Stimulated activated CD8-positive, alpha-beta memory T cell treated with anti-CD3 and anti-CD28 coated beads, Interleukin-2, amount 100 ng/mL, for 1 hour (primary cell): Measurements from ENCODE around the gene PLEKHM2.

ENCODE experiments used
- DNase-seq, 2 donors: peaks; one replicate each; pipeline ENCODE4 v3.0.0-alpha.2; 2020; ENCODE audit warnings: low read depth in 2 of 2

PLEKHM2 gene

DNA sequence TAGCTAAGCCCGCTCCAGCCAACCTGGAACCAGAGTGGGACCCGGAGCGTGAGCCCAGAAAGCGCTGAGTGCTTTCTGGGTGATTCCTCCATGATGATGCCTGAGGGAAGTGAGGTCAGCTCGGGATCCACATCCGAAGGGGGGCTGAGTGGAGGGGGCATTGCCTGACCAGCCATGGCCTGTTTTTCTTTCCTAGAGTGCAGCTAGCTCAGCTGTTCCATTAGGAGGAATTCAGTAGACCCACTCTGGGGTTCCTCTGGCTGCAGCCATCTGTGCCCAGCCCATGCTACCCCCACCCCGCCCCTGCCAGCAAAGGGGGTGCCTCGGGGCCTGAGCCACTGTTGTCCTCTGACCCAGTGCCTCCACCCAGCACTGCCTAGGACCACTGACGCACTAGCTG is 42.4 kb downstream of the PLEKHM2 start:
- DNase-seq = no peak

GRCh38 chr1:15727021-15727420 is 42.9 kb downstream of the PLEKHM2 start:
- DNase-seq = no peak

GRCh38 chr1:15727424-15727823 is 43.3 kb downstream of the PLEKHM2 start:
- DNase-seq = no peak

DNA sequence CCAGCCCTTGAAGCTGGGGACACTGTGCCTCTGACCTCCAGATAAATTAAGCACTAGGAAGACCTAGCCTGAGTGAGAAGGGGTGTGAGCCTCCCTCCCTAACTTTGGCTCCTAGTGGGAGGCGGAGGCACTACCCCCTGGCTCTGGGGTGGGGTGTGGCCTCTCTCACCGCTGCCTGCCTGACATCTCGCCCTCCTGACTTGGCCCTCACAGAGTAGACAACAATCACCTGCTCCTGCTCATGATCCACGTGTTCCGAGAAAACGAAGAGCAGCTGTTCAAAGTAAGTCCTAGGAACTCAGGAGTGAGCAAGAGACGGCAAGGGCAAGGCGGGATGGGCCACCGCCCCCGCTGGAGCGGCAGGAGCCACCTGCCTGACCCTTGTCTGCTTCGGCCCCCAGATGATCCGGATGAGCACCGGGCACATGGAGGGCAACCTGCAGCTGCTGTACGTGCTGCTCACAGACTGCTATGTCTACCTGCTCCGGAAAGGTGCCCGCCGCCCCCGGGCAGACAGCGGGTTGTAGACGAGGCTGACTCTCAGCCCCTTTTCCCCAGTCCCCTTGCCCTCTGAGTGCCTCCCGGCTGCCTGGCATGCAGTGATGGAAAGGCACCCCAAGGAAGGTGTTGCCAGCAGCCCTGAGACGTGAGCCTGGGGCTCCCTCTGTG is 43.9 kb downstream of the PLEKHM2 start:
- no peak for DNase-seq

GRCh38 chr1:15728937-15729657 is 45.0 kb downstream of the PLEKHM2 start:
- DNase-seq = no peak

DNA sequence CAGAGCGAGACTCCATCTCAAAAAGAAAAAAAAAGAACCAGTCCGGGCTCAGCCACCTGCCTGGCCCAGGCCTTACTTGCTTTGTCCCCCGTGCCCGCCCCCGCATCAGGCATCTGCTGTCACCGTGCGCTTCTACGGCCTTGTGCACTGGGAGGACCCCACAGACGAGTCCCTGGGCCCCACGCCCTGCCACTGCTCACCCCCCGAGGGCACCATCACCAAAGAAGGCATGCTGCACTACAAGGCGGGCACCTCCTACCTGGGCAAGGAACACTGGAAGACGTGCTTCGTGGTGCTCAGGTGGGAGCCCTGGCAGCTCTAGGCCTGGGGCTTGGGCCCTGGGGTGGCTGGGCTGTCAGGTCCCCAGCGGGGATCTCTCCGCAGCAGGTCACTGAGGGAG is 46.3 kb downstream of the PLEKHM2 start:
- DNase-seq = no peak

DNA sequence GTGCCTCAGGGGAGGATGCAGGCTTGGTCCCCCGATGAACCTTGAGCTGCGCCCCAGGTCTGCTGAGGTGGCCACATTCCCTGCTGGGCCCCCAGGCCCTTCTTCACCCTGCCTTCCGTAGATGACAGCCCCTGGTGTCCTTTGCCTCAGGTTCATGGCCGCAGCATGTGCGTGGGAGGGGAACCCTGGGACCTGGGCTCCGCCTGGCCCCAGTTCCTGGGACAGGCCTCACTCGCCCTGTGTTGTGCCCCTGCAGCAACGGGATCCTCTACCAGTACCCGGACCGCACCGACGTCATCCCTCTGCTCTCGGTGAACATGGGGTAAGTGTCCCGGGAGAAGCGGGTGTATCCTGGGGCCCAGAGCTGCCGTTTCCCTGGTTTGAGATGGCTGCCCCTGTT is 46.8 kb downstream of the PLEKHM2 start:
- DNase-seq = no peak

DNA sequence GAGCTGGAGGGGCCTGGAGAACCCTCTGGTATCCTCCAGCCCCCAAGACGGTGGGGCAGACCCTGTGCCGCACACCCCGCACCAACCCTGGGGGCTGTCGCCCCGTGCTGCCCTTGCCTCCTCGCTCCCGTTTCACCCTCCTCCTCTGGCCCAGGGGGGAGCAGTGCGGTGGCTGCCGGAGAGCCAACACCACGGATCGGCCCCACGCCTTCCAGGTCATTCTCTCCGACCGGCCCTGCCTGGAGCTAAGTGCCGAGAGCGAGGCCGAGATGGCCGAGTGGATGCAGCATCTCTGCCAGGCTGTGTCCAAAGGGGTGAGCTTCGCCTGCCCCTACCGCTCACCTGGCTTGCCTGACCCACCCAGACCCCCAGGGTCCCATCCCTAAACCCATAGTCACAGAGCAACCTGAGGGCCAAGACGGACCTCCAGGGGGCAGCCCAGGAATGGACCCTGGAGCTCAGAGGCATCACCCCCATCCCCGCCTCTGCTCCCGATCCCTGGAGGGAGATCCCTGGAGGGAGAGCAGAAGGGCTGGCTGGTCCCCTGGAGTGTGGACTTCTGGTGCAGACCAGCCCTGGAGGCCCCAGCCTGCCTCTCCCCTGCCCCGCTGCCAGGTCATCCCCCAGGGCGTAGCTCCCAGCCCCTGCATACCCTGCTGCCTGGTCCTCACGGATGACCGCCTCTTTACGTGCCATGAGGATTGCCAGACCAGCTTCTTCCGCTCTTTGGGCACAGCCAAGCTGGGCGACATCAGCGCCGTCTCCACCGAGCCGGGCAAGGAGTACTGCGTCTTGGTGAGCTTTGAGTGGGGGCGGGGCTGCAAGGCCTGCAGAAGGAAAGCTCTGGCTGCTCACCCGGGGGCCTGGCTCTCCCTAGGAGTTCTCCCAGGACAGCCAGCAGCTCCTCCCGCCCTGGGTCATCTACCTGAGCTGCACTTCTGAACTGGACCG is 47.9 kb downstream of the PLEKHM2 start:
- DNase-seq = no peak

- DNase-seq = no peak
Observed at GRCh38 chr1:15732686-15733081, 48.6 kb downstream of the PLEKHM2 start.

DNA sequence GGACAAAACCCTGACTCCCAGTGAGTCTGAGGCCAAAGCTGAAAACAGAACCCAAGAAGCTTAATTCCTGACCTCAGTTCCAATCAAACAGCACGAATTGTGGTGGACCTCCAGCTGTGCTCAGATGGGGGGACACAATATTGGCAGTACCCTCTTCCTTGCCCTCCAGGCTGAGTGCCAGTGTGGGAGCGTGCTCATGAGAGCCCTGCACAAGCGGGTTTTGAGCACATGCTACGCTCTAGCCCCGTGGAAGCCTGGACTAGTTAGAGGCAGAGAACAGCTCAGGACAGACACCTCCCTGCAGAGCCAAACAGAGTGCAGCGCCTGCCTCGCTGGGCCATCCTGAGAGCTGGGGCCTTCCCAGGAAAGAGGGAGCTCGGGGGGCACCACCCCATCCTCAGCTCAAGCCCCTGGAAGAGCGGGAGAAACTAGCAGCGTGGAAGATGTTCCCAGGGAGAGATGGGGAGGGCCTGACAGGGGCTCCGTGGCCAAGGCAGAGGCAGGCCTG is 49.2 kb downstream of the PLEKHM2 start:
- no peak for DNase-seq

GRCh38 chr1:15733726-15734226 is 49.7 kb downstream of the PLEKHM2 start:
- DNase-seq = no peak

- DNase-seq = no peak
Observed at GRCh38 chr1:15734296-15734695, 50.2 kb downstream of the PLEKHM2 start.

DNA sequence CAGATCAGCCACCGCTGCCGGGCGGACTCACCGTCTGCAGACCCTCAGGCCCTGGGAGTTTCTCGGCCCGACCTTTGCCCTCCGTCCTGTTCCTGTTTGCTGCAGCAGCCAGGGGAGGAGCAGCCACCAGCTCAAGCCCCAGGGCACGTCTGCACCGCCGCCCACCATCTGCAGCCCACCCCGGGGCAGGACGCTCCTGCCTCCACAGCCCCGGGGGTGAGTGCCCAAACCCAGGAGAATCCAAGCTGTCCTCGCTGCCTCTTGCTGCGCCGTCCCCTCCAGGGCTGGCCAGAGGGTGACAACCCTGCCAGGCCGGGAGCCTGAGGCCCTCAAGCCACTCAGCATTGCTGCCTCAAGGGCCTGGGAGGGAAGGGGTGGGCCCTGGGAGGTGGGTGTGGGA is 50.8 kb downstream of the PLEKHM2 start:
- no peak for DNase-seq

GRCh38 chr1:15735304-15736037 is 51.4 kb downstream of the PLEKHM2 start:
- no peak for DNase-seq

DNA sequence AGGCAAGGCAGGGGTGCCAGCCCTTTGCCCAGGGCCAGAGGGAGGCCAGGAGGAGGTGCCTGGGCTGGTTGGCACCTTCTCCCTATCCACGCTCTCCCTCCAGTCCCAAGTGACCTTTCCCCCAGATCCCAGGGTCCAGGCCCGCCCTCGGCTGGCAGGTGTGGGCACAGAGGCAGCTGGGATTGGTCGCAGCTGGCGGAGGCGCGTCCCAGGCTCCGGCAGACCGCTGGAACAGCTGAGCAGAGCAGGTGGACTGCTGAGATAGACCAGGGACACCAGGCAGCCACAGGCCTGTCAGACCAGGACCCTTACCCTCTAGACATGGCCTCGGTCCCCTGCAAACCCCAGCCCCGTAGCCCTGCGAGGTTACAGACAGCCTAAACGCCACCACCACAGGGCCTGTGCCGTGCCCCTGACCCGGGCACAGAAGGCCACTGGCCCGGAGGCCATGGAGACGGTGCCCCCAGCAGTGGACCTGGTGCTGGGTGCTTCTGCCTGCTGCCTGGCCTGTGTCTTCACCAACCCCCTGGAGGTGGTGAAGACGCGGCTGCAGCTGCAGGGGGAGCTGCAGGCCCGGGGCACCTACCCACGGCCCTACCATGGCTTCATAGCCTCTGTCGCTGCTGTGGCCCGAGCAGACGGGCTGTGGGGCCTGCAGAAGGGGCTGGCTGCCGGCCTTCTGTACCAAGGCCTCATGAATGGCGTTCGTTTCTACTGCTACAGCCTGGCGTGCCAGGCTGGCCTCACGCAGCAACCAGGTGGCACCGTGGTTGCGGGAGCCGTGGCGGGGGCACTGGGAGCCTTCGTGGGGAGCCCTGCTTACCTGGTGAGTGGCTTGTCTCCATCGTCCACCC is 52.1 kb downstream of the PLEKHM2 start, which contains the start of gene SLC25A34:
Gene SLC25A34, plus strand, starts transcription at position 221 of the 854 bp plus-strand sequence. Its CDS starts 228 bp downstream, at position 449.
- DNase-seq = no peak

GRCh38 chr1:15736892-15737261 is 52.8 kb downstream of the PLEKHM2 start:
- no peak for DNase-seq

DNA sequence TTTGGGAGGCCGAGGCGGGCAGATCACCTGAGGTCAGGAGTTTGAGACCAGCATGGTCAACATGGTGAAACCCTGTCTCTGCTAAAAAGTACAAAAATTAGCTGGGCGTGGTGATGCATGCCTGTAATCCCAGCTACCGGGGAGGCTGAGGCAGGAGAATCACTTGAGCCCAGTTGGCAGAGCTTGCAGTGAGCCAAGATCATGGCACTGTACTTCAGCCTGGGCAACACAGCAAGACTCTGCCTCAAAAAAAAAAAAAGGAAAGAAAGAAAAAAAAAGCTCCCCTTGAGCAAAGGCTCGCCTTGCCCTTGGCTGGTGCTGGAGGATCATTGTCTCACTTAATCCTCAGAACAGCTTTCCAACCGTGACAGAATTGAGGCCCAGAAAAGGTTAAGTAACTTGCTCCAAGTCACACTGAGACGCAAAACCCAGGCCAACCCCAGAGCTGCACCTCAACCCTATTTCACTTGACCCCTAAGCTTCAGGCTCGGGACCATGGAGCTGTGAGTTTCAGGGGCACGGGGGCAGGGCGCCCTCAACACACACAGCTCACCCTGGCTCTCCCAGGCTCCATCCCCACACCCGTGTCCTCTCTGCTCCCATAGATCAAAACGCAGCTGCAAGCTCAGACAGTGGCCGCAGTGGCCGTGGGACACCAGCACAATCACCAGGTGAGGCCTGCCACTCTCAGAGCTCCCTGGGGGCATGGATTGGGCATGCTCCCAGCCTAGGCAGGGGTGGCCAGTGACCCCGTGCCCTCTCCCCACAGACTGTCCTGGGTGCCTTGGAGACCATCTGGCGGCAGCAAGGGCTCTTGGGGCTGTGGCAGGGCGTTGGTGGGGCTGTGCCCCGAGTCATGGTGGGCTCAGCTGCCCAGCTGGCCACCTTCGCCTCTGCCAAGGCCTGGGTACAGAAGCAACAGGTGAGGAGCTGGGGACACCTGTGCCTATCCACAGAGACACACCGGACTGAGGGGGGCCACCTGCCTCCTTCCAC is 53.5 kb downstream of the PLEKHM2 start:
- no peak for DNase-seq

GRCh38 chr1:15738416-15739113 is 54.4 kb downstream of the PLEKHM2 start:
- DNase-seq = no peak
